ENCODE results near the gene CLDN11.

The CLDN11 gene

GRCh38 chr3:170418422-170419398 lies at the start of gene CLDN11:
Gene CLDN11 (plus strand): TSS chr3:170418868. CDS start chr3:170419067, 199 bp downstream.
- DNase-seq = peak; percentile 50

DNA sequence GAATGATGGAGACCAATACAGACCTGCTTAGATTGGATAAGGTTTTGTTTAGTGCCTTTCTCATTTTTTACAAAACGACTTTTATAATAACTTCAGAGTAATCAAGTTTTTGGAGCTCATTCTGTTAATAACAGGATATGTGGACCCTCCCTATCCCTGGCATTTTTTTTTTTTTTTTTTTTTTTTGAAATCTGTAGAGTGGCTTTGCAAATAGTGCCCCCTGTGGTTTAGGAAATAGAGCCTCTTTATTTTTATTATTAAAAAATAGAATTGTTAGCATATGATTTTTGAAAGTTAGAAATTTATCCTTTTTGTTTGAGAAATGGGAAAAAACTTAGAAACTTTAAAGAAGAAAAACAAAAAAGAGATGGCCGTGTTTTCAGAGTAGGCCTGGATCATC lies 49.7 kb upstream of the CLDN11 start:
- DNase-seq = no peak

- no peak for DNase-seq
Observed at GRCh38 chr3:170372190-170372879, 46.3 kb upstream of the CLDN11 start.

GRCh38 chr3:170383567-170383966 lies 35.1 kb upstream of the CLDN11 start:
- no peak for DNase-seq

- DNase-seq = no peak
Observed at GRCh38 chr3:170386468-170386867, 32.2 kb upstream of the CLDN11 start.

DNA sequence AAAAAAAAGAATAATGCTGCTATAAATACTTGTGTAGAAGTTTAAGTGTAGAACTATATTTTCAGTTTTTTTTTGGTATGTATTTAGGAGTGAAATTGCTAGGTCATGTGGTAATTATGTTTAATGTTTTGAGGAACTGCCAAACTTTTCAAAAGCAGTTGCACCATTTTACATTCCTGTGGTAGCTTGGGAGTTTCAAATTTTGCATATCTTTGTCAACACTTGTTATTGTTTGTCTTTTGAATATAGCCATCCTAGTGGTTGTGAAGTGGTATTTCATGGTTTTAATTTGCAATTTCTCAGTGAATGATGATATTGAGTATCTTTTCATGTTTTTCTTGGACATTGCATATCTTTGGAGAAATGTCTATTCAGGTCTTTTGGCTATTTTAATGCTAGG lies 30.7 kb upstream of the CLDN11 start:
- DNase-seq = no peak

GRCh38 chr3:170391108-170391507 lies 27.6 kb upstream of the CLDN11 start:
- DNase-seq = no peak

DNA sequence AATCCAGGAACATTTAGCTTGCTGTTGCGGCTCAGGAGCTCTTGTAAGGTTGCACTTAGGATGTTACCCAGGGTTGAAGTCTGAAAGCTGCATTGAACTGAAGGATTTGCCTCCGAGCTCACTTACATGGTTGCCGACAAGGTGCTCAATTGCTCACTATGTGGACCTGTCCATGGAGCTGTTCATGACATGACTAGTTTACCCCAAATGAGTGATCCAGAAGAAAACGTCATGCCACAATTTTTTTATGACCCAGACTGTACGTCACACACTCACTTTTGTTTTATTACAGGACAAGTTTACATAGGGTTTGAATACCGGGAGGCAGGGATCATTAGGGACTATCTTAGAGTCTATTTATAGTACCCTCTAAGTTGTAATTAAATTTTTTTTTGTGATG lies 21.0 kb upstream of the CLDN11 start:
- no peak for DNase-seq

DNA sequence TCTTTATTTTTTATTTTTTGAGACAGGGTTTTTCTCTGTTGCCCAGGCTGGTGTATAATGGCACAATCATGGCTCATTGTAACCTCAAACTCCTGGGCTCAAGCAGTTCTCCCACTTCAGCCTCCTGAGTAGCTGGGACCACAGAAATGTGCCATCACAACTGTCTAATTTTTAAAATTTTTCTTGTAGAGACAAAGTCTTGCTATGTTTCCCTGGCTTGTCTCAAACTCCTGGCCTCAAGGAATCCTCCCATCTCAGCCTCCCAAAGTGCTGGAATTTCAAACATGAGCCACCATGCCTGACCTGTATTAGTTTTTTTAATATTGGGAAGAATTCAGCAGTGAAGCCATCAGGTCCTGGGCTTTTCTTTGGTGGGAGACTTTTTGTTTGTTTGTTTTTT lies 13.6 kb upstream of the CLDN11 start:
- no peak for DNase-seq

- DNase-seq = no peak
Observed at GRCh38 chr3:170410428-170411029, 8.1 kb upstream of the CLDN11 start.

DNA sequence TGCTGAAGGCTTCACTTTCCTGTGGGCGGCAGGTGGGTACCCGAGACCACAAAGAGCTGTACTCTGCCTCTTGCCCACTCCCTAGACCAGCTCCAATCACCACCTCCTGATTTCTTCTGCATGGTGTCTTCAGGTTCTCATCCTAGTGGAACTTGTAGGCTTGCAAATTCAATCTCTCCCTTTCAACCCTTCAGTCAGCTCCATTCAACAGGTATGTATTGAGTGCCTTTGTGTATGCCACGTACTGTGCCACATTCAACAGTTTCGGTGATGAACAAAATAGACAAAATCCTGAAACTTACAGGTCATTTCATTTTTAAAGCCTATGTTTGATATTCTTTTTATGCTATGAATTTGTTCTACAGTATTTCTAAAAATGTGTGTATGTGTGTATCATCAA lies 5.4 kb upstream of the CLDN11 start:
- DNase-seq = no peak

DNA sequence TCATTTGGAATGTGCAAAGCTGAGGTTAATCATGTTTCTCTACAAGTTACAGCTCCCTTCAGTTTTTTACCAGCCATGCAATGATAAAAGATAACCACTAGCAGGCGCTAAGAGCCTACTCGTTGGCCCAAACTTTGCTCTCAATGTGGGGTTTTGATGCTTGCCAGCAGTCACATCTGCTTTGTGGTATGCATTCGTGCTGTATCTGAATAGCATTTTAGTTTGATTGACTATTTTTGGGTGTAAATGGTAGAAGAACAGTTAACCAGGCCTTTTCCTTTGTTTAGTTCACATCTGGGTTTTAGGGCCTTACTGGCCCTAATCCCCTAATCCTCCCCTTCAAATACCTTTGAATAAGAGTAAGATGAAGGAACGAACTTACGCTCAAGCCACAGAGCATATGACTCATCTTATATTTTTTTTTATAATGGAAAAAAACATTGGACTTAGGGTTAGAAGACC lies 4.4 kb upstream of the CLDN11 start:
- no peak for DNase-seq

DNA sequence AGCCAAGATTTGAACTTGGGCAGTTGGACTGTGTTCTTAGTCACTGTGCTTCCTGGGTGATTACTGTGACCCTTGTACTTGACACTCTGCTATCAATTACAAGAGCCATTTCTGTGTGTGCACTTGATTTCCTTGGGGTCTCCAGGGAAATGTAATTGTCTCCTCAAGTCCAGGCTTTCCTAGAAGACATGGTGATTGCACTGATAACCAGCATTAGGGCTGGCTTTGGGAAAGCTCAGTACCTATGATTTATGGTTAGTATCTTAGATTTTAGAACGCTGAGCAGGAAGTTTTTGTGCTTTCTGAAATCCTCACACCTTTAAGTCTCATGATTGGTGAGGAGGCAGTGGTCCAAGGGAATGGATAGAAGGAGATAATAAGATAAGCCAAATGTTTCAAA lies 1.6 kb upstream of the CLDN11 start:
- no peak for DNase-seq

- DNase-seq = peak; percentile 54
Observed at GRCh38 chr3:170419557-170420087, 954 bp downstream of the CLDN11 start.

DNA sequence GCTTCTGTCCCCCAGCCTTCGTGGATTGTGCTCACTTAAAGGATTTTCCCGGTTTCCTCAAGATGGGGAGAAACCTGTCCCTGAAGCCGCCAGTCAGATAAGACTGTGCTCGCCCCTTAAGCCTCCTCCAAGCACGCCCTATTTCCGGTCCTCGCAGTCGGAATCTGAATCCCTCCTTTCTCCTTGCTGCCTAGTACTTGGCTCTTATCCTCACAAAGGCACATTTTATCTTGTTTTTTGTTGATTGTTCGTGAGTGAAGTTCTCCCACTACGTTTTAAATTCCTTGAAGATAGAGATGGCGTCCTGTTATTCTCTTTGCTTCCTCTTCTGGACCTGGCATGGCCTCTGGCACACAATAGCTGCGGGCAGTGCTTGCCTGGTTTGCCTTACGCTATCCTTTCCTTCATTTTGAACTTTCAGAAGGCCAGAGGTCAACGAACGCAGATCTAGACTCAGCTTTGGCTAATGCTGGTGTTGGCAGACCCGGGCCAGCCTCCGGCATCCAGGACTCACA lies 1.7 kb downstream of the CLDN11 start:
- DNase-seq = no peak

GRCh38 chr3:170421111-170421641 lies 2.5 kb downstream of the CLDN11 start:
- DNase-seq = no peak

- DNase-seq = no peak
Observed at GRCh38 chr3:170421758-170422157, 3.1 kb downstream of the CLDN11 start.

DNA sequence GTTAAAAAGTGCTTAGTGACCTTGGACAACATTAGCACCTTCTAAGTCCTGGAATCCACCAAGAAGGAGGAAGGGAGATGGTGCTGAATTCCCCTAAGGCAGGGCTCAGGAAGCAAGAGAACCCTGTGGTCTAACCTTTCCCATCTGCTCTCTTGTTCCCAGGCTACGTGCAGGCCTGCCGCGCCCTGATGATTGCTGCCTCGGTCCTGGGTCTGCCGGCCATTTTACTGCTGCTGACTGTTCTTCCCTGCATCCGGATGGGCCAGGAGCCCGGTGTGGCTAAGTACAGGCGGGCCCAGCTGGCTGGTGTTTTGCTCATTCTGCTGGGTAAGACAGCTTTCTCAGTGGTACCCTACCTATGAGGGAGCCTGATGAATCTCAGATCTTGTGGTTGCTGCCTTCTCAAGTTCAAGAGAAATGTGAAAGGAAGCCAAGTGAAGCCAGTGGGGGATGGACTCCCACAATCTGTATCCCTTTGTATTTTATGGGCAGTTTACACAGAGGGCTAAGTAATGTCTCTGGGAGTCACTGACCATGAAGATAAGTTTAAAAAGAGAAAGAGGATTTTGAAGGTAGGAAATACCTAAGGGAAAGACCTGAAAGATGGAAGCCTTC lies 4.4 kb downstream of the CLDN11 start:
- DNase-seq = no peak

DNA sequence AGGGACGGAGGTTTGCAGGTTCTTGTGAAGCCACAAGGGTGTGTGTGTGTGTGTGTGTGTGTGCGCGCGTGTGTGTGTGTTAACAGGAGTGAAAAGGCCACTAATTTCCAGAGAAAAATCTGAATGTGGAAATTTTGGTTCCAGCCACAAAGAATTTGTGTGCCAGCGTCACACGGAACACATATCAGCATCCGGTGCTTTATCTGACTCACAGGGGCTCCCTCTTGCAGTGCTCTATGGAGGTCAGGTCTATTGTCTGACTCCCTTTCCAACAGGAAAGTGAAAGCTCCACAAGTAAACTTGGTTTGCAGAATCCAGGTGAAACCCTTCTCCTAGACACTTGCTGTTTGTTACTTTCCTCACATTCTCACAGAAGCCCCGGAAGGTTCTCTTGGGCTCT lies 6.2 kb downstream of the CLDN11 start:
- no peak for DNase-seq

GRCh38 chr3:170425491-170426239 lies 7.0 kb downstream of the CLDN11 start:
- peak; percentile 32 for DNase-seq

GRCh38 chr3:170426240-170426797 lies 7.7 kb downstream of the CLDN11 start:
- no peak for DNase-seq
